GM18861 (cell line): Measurements from ENCODE around the gene AVEN.
"Not testable (repeated sequence)": the region's sequence is repeated elsewhere in the genome, so short reads cannot be mapped to it uniquely, and the experiment has no call there.

Source experiments
- ATAC-seq: cut with Tn5 transposase; IDR thresholded peaks from one replicate; pipeline ENCODE4 v1.9.1; 2021; ENCODE audit not compliant: unreplicated experiment

Gene AVEN

GRCh38 chr15:34038871-34039789, at the start of gene AVEN:
TSS of gene AVEN (minus strand) at chr15:34039204. CDS start at chr15:34039046, 158 bp downstream.
- ATAC-seq = peak; percentile 28

GRCh38 chr15:34085746-34086145, 46.7 kb upstream of the AVEN start:
- no peak for ATAC-seq

GRCh38 chr15:34084086-34084485, 45.1 kb upstream of the AVEN start:
- ATAC-seq = no peak

GRCh38 chr15:34079904-34080303, 40.9 kb upstream of the AVEN start:
- no peak for ATAC-seq

- no peak for ATAC-seq
Measured at GRCh38 chr15:34078900-34079299, 39.9 kb upstream of the AVEN start.

- ATAC-seq = no peak
Measured at GRCh38 chr15:34076785-34077184, 37.8 kb upstream of the AVEN start.

- no peak for ATAC-seq
Measured at GRCh38 chr15:34070003-34070402, 31.0 kb upstream of the AVEN start.

GRCh38 chr15:34065941-34066340, 26.9 kb upstream of the AVEN start:
- no peak for ATAC-seq

- ATAC-seq = no peak
Measured at GRCh38 chr15:34065261-34065660, 26.3 kb upstream of the AVEN start.

GRCh38 chr15:34064438-34064837, 25.4 kb upstream of the AVEN start:
- no peak for ATAC-seq

GRCh38 chr15:34059946-34060345, 20.9 kb upstream of the AVEN start:
- no peak for ATAC-seq

- no peak for ATAC-seq
Measured at GRCh38 chr15:34059476-34059875, 20.5 kb upstream of the AVEN start.

GRCh38 chr15:34056911-34057310, 17.9 kb upstream of the AVEN start:
- no peak for ATAC-seq

- ATAC-seq = no peak
Measured at GRCh38 chr15:34055868-34056595, 17.0 kb upstream of the AVEN start.

- no peak for ATAC-seq
Measured at GRCh38 chr15:34054081-34054707, 15.2 kb upstream of the AVEN start.

GRCh38 chr15:34050385-34050784, 11.4 kb upstream of the AVEN start:
- ATAC-seq = not testable (repeated sequence)

- ATAC-seq = no peak
Measured at GRCh38 chr15:34049112-34049511, 10.1 kb upstream of the AVEN start.

- no peak for ATAC-seq
Measured at GRCh38 chr15:34047893-34048775, 9.1 kb upstream of the AVEN start.

- ATAC-seq = no peak
Measured at GRCh38 chr15:34046471-34047145, 7.6 kb upstream of the AVEN start.

- ATAC-seq = no peak
Measured at GRCh38 chr15:34043813-34044212, 4.8 kb upstream of the AVEN start.
